ENCODE results near the gene MET. TPM values are rescaled to one million over a fixed set of nuclear protein-coding genes. Genes with fewer than 3 reads are reported as not detected.

Gene MET
- total and polyA plus RNA-seq, 10 of the 15 experiments (the other 5 are each of a cell fraction or from before 2014, with no cell fraction given), result 0.01 to 0.21 TPM; not detected in 8

DNA sequence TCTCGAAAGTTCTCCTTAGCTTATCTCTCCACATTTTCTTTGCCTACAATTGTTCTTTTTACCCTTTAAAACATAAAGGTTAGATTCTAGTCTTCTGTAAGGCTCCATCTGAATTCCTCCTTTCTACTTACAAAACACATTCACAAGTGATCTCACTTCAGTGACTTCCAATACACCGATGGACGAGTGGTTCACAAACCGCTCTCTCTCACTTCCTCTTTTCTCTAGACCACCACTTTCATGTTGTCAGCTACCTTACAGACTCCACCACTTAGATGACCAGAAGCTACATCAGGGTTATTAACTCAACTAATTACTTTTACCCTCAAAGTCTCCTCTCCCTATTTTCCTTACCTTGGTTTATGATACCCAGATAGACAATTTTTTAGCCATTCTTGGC is 11.8 kb downstream of the MET start (continued):
- TF ChIP-seq, protein P1, sequence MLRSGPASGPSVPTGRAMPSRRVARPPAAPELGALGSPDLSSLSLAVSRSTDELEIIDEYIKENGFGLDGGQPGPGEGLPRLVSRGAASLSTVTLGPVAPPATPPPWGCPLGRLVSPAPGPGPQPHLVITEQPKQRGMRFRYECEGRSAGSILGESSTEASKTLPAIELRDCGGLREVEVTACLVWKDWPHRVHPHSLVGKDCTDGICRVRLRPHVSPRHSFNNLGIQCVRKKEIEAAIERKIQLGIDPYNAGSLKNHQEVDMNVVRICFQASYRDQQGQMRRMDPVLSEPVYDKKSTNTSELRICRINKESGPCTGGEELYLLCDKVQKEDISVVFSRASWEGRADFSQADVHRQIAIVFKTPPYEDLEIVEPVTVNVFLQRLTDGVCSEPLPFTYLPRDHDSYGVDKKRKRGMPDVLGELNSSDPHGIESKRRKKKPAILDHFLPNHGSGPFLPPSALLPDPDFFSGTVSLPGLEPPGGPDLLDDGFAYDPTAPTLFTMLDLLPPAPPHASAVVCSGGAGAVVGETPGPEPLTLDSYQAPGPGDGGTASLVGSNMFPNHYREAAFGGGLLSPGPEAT (IDR thresholded peaks at IDR 0.05; ENCODE audit: low read depth), result peak; percentile 32; the same call in 1 of the 2 replicates
- TF ChIP-seq IRF4 (IDR thresholded peaks at IDR 0.05; ENCODE audit: low read depth, low read length) (peak; percentile 94), DPF2 (IDR thresholded peaks at IDR 0.05) (peak; percentile 80; the same call in 1 of the 2 replicates), IKZF1 (conservative IDR thresholded peaks at IDR 0.05) (peak; percentile 51), BMI1 (IDR thresholded peaks at IDR 0.05; ENCODE audit: borderline replicate concordance) (peak; percentile 51), NFIC (IDR thresholded peaks at IDR 0.05; ENCODE audit: low read depth, low read length) (peak; percentile 79), BACH1 (IDR thresholded peaks at IDR 0.05; ENCODE audit: borderline replicate concordance) (no peak), MTA3 (IDR thresholded peaks at IDR 0.05; ENCODE audit: borderline replicate concordance, low read length) (peak; percentile 66; the same call in 1 of the 2 replicates), EZH2 (IDR thresholded peaks at IDR 0.05; ENCODE audit: borderline replicate concordance, control insufficient read depth, low read depth, low read length) (no peak), ATF7 (IDR thresholded peaks at IDR 0.05; ENCODE audit: low read depth) (peak; percentile 49), HDAC6 (IDR thresholded peaks at IDR 0.05; ENCODE audit: unreplicated experiment) (no peak), CHD2 (IDR thresholded peaks at IDR 0.05; ENCODE audit: borderline replicate concordance, low read depth, low read length) (no peak), TAF1 (IDR thresholded peaks at IDR 0.05; ENCODE audit: borderline replicate concordance, low read depth, low read length) (no peak), TCF12 (IDR thresholded peaks at IDR 0.05; ENCODE audit: low read depth, low read length) (no peak), ETV6 (conservative IDR thresholded peaks at IDR 0.05 in 1 of 2, IDR thresholded peaks at IDR 0.05 in 1 of 2; ENCODE audit: borderline replicate concordance in 1 of 2, low read depth in 1 of 2) (no peak), SUPT20H (IDR thresholded peaks at IDR 0.05; ENCODE audit: borderline replicate concordance, control insufficient read depth, low read depth, low read length) (no peak), JUND (IDR thresholded peaks at IDR 0.05; ENCODE audit: low read depth, low read length) (no peak), EED (IDR thresholded peaks at IDR 0.05; ENCODE audit: low read depth) (peak; percentile 59), FOXM1 (IDR thresholded peaks at IDR 0.05; ENCODE audit: low read depth, low read length) (0 out of 2 replicates have a peak, but pooled peaks have one; percentile 18), SREBF2 (IDR thresholded peaks at IDR 0.05; ENCODE audit: low read length) (no peak), JUNB (IDR thresholded peaks at IDR 0.05) (0 out of 2 replicates have a peak, but pooled peaks have one; percentile 14), WRNIP1 (IDR thresholded peaks at IDR 0.05; ENCODE audit: borderline replicate concordance, low read depth, low read length) (no peak), CBX5 (IDR thresholded peaks at IDR 0.05; ENCODE audit: low read depth) (no peak)
- TF ChIP-seq, protein P2, sequence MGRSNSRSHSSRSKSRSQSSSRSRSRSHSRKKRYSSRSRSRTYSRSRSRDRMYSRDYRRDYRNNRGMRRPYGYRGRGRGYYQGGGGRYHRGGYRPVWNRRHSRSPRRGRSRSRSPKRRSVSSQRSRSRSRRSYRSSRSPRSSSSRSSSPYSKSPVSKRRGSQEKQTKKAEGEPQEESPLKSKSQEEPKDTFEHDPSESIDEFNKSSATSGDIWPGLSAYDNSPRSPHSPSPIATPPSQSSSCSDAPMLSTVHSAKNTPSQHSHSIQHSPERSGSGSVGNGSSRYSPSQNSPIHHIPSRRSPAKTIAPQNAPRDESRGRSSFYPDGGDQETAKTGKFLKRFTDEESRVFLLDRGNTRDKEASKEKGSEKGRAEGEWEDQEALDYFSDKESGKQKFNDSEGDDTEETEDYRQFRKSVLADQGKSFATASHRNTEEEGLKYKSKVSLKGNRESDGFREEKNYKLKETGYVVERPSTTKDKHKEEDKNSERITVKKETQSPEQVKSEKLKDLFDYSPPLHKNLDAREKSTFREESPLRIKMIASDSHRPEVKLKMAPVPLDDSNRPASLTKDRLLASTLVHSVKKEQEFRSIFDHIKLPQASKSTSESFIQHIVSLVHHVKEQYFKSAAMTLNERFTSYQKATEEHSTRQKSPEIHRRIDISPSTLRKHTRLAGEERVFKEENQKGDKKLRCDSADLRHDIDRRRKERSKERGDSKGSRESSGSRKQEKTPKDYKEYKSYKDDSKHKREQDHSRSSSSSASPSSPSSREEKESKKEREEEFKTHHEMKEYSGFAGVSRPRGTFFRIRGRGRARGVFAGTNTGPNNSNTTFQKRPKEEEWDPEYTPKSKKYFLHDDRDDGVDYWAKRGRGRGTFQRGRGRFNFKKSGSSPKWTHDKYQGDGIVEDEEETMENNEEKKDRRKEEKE (IDR thresholded peaks at IDR 0.05), result no peak
- TF ChIP-seq, protein P3, sequence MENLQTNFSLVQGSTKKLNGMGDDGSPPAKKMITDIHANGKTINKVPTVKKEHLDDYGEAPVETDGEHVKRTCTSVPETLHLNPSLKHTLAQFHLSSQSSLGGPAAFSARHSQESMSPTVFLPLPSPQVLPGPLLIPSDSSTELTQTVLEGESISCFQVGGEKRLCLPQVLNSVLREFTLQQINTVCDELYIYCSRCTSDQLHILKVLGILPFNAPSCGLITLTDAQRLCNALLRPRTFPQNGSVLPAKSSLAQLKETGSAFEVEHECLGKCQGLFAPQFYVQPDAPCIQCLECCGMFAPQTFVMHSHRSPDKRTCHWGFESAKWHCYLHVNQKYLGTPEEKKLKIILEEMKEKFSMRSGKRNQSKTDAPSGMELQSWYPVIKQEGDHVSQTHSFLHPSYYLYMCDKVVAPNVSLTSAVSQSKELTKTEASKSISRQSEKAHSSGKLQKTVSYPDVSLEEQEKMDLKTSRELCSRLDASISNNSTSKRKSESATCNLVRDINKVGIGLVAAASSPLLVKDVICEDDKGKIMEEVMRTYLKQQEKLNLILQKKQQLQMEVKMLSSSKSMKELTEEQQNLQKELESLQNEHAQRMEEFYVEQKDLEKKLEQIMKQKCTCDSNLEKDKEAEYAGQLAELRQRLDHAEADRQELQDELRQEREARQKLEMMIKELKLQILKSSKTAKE (IDR thresholded peaks at IDR 0.05; ENCODE audit: low read depth, poor library complexity, severe bottlenecking), result no peak
- TF ChIP-seq, protein P4, sequence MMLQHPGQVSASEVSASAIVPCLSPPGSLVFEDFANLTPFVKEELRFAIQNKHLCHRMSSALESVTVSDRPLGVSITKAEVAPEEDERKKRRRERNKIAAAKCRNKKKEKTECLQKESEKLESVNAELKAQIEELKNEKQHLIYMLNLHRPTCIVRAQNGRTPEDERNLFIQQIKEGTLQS (IDR thresholded peaks at IDR 0.05; ENCODE audit: borderline replicate concordance, extremely low read depth, low read depth, low read length), result no peak
